ENCODE data around the gene TMUB2.

GRCh38 chr17:44214230-44214494 lies 27.4 kb downstream of the TMUB2 start:
- no peak for TF ChIP-seq CTCF (IDR thresholded peaks at IDR 0.05 in 2 of 3, conservative IDR thresholded peaks at IDR 0.05 in 1 of 3; ENCODE audit: borderline replicate concordance in 1 of 3, insufficient read depth in 1 of 3, low read depth in 2 of 3, low read length in 2 of 3)
- TF ChIP-seq ZFX (IDR thresholded peaks at IDR 0.05) = no peak
- no peak for TF ChIP-seq POLR2A (IDR thresholded peaks at IDR 0.05; ENCODE audit: borderline replicate concordance, extremely low read depth, insufficient read depth, insufficient read length)
- TF ChIP-seq SP1 (IDR thresholded peaks at IDR 0.05; ENCODE audit: low read depth) = no peak
